H1 (cell line): ENCODE measurements around the gene GPRIN1. TPM values are rescaled to one million over a fixed set of nuclear protein-coding genes. Genes with fewer than 3 reads are reported as not detected.

Experiments used
- BACH1 ChIP-seq: IDR thresholded peaks from 2 replicates; pipeline ENCODE4 v1.6.1; 2012; ENCODE audit warnings: low read length, improper control_type of control experiment
- BCL11A ChIP-seq, 2 experiments: IDR thresholded peaks; one replicate each; pipeline ENCODE4 v1.6.1; 2011; ENCODE audit warnings: low read depth in 2 of 2, low read length in 2 of 2, mild to moderate bottlenecking in 2 of 2
- BRCA1 ChIP-seq: IDR thresholded peaks from 2 replicates; pipeline ENCODE4 v1.6.1; 2012; ENCODE audit warnings: low read depth, low read length, improper control_type of control experiment
- EGR1 ChIP-seq: IDR thresholded peaks from 2 replicates; pipeline ENCODE4 v1.6.1; 2011; ENCODE audit warnings: low read depth, low read length, borderline replicate concordance
- HDAC2 ChIP-seq, 2 experiments: fragments of 300-600 bp in 1 of 2; sonication (generic) in 1 of 2; IDR thresholded peaks; 2 replicates each; pipeline ENCODE4 v1.6.1; 2011 to 2012; ENCODE audit warnings: low read depth in 2 of 2, low read length in 2 of 2, mild to moderate bottlenecking in 2 of 2, moderate library complexity in 2 of 2, borderline replicate concordance in 1 of 2, inconsistent platforms in 1 of 2
- JUND ChIP-seq: IDR thresholded peaks from 2 replicates; pipeline ENCODE4 v1.6.1; 2011; ENCODE audit warnings: mild to moderate bottlenecking, improper control_type of control experiment, low read length
- KDM1A ChIP-seq: fragments of 200-600, 300-600 bp; sonication (generic); IDR thresholded peaks from 2 replicates; pipeline ENCODE4 v1.7.1; 2016; ENCODE audit warnings: mild to moderate bottlenecking, low read length, borderline replicate concordance
- NRF1 ChIP-seq: IDR thresholded peaks from 2 replicates; pipeline ENCODE4 v1.6.1; 2011; ENCODE audit warnings: mild to moderate bottlenecking, low read depth, low read length, improper control_type of control experiment
- RAD21 ChIP-seq, 2 experiments: IDR thresholded peaks in 1 of 2; conservative IDR thresholded peaks in 1 of 2; 2 replicates each; pipeline ENCODE4 v1.6.1; 2011; ENCODE audit warnings: low read depth in 2 of 2, low read length in 2 of 2, improper control_type of control experiment in 1 of 2, inconsistent platforms in 1 of 2, mild to moderate bottlenecking in 1 of 2, moderate library complexity in 1 of 2
- RFX5 ChIP-seq: IDR thresholded peaks from 2 replicates; pipeline ENCODE4 v1.6.1; 2011; ENCODE audit warnings: low read depth, low read length, improper control_type of control experiment, borderline replicate concordance
- SIX5 ChIP-seq: IDR thresholded peaks from 2 replicates; pipeline ENCODE4 v1.6.1; 2011; ENCODE audit warnings: mild to moderate bottlenecking, low read depth, low read length
- SP2 ChIP-seq: IDR thresholded peaks from 2 replicates; pipeline ENCODE4 v1.6.1; 2012; ENCODE audit warnings: mild to moderate bottlenecking, low read length, inconsistent platforms
- SRF ChIP-seq: IDR thresholded peaks from 2 replicates; pipeline ENCODE4 v1.6.1; 2011; ENCODE audit warnings: mild to moderate bottlenecking, low read depth, low read length, moderate library complexity
- SUZ12 ChIP-seq: fragments of 200-600 bp; sonication (generic); IDR thresholded peaks from 2 replicates; pipeline ENCODE4 v1.6.1; 2012; ENCODE audit warnings: mild to moderate bottlenecking, inconsistent platforms, low read length, moderate library complexity, mixed read lengths
- TAF1 ChIP-seq: IDR thresholded peaks from 2 replicates; pipeline ENCODE4 v1.6.1; 2011; ENCODE audit warnings: mild to moderate bottlenecking, low read depth, low read length
- YY1 ChIP-seq: IDR thresholded peaks from 2 replicates; pipeline ENCODE4 v1.6.1; 2011; ENCODE audit warnings: low read depth, mild to moderate bottlenecking, low read length
- ZNF274 ChIP-seq: IDR thresholded peaks from 2 replicates; pipeline ENCODE4 v1.7.0; 2012; ENCODE audit warnings: low read length, borderline replicate concordance; ENCODE audit errors: extremely low read depth
- polyA plus RNA-seq, 7 experiments: library from polyadenylated mRNA; depleted of rRNA in 3 of 7; stranded (reverse) in 5 of 7; unstranded in 2 of 7; fragments of >200 nt in 5 of 7; fragments of 200-250 nt in 2 of 7; gene quantifications; 1 replicate in 5 of 7; 2 replicates in 1 of 7; 4 replicates in 1 of 7; pipeline versions ENCODE4 v1.2.1 to v1.2.3, GENCODE V29; 2011 to 2013; ENCODE audit warnings: missing spikeins in 2 of 7, mixed read lengths in 2 of 7
- total RNA-seq: library from RNA; stranded (reverse); fragmentation: NEBNext Ultra II Directional; extraction: Animal tissue kit (Norgen Biotek cat#: 25700); gene quantifications from 2 replicates; pipeline ENCODE4 v1.2.1, GENCODE V29; 2021
- TF ChIP-seq, protein P1 (sequence below): IDR thresholded peaks from 2 replicates; pipeline ENCODE4 v1.6.1; 2012; ENCODE audit warnings: inconsistent platforms
- TF ChIP-seq, protein P2 (sequence below): IDR thresholded peaks from 2 replicates; pipeline ENCODE4 v1.6.1; 2011; ENCODE audit warnings: low read length, improper control_type of control experiment
- TF ChIP-seq, protein P3 (sequence below): IDR thresholded peaks from 2 replicates; pipeline ENCODE4 v1.6.1; 2012; ENCODE audit warnings: low read length, inconsistent platforms

GPRIN1 gene
- total and polyA plus RNA-seq, 2 of the 8 experiments (the other 6 are each of a cell fraction or from before 2014, with no cell fraction given) = 3.3 to 12.0 TPM

DNA sequence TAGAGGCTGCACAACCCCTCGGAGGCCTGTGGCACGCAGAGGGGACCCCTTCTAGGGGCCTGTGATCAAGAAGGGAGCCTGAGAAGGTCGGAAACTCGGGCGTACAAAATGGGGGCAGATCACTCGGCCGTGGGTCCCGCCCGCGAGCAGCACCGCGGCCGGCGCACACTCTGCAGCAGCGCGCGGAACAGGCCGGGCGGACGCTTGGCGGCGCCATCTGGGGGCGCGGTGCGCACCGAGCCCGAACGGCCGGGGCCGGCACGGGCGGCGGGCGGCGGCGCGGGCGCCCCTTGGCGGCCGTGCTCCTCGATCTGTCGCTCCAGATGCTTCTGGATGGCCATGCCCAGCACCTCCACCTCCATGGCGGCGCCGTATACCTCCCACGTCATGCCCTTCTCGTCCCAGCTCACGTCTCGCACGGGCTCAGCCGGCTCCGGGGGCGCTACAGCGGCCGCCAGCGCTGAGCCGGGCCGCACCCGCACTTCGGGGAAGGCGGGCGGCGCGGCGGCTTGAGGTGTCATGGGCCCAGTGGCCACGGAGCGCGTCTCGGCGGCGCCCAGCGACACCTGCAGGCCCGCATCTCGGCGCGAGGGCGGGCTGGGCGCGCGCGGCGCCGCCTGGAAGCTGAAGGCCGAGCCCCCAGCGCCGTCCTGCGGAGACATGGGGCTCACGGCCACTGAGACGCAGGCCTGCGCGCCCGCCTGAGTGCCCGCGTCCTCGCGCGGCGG lies 13.1 kb downstream of the GPRIN1 start (continued):
- TF ChIP-seq RAD21 (IDR thresholded peaks at IDR 0.05 in 1 of 2, conservative IDR thresholded peaks at IDR 0.05 in 1 of 2; ENCODE audit: low read depth in 2 of 2, low read length in 2 of 2) (peak in 1 of 2 experiments; percentile 33; a peak in 3 of 4 replicates), TAF1 (peak; percentile 14; the same call in 1 of the 2 replicates), ZNF274 (no peak), BRCA1 (no peak), YY1 (peak; percentile 66), KDM1A (no peak), HDAC2 (IDR thresholded peaks at IDR 0.05; ENCODE audit: borderline replicate concordance in 1 of 2, low read depth in 2 of 2, low read length in 2 of 2) (no peak), SIX5 (no peak), SRF (no peak), BCL11A (IDR thresholded peaks at IDR 0.05; ENCODE audit: low read depth in 2 of 2, low read length in 2 of 2) (no peak), NRF1 (no peak), SP2 (no peak), RFX5 (no peak), JUND (no peak), EGR1 (no peak), SUZ12 (no peak; the same call in 1 of the 2 replicates), BACH1 (0 out of 2 replicates have a peak, but pooled peaks have one; percentile 40)
- TF ChIP-seq, protein P1, sequence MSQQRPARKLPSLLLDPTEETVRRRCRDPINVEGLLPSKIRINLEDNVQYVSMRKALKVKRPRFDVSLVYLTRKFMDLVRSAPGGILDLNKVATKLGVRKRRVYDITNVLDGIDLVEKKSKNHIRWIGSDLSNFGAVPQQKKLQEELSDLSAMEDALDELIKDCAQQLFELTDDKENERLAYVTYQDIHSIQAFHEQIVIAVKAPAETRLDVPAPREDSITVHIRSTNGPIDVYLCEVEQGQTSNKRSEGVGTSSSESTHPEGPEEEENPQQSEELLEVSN = peak; percentile 80; the same call in 1 of the 2 replicates
- TF ChIP-seq, protein P2, sequence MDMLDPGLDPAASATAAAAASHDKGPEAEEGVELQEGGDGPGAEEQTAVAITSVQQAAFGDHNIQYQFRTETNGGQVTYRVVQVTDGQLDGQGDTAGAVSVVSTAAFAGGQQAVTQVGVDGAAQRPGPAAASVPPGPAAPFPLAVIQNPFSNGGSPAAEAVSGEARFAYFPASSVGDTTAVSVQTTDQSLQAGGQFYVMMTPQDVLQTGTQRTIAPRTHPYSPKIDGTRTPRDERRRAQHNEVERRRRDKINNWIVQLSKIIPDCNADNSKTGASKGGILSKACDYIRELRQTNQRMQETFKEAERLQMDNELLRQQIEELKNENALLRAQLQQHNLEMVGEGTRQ = no peak
- TF ChIP-seq, protein P3, sequence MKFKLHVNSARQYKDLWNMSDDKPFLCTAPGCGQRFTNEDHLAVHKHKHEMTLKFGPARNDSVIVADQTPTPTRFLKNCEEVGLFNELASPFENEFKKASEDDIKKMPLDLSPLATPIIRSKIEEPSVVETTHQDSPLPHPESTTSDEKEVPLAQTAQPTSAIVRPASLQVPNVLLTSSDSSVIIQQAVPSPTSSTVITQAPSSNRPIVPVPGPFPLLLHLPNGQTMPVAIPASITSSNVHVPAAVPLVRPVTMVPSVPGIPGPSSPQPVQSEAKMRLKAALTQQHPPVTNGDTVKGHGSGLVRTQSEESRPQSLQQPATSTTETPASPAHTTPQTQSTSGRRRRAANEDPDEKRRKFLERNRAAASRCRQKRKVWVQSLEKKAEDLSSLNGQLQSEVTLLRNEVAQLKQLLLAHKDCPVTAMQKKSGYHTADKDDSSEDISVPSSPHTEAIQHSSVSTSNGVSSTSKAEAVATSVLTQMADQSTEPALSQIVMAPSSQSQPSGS = no peak
- TF ChIP-seq, all 59 proteins: peak for 13
